ENCODE data around the gene FAM227B.

Gene FAM227B

DNA sequence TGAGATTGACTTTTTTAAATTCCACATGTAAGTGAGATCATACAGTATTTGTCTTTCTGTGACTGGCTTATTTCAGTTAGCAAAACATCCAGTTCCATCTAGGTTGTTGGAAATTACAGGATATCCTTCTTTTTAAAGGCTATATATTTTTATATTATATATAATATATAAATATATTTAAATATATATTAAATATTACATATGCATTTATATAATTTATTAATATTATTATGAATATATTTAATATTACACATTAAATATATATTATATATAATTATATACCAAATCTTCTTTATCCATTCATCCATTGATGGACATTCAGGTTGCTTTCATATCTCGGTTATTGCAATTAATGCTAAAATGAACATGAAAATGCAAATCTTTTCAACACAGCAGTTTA, 49.9 kb downstream of the FAM227B start:
- Histone ChIP-seq H2AFZ (ENCODE audit: low read length) (no peak overlapping the region), H4K20me1 (ENCODE audit: insufficient read depth, low read length, poor library complexity, severe bottlenecking) (no peaks in the 10 kb centered on the region), H3K4me1 (ENCODE audit: insufficient read depth, low read length, poor library complexity, severe bottlenecking) (peaks cover 10% of the 10 kb centered on the region), H3K79me2 (ENCODE audit: insufficient read depth, low read length) (no peaks in the 10 kb centered on the region), H3K9me2 (replicated peaks; ENCODE audit: low read depth, low read length) (no peaks in the 10 kb centered on the region), H3K4me3 (ENCODE audit: low read length, poor library complexity, severe bottlenecking) (no peak overlapping the region), H3K27me3 (ENCODE audit: insufficient read depth, low read length, poor library complexity, severe bottlenecking) (no peaks in the 10 kb centered on the region), H3K36me3 (ENCODE audit: insufficient read depth, low read length) (0 out of 2 replicates have a peak, but pooled peaks cover 4% of the 10 kb centered on the region), H3K4me2 (ENCODE audit: low read depth, low read length, poor library complexity, severe bottlenecking) (peak overlapping the region; percentile 32), H3K9me3 (ENCODE audit: insufficient read depth, low read depth, low read length) (no peaks in the 10 kb centered on the region), H3K9ac (ENCODE audit: low read depth, low read length, poor library complexity, severe bottlenecking) (no peak overlapping the region), H3F3A (ENCODE audit: low read depth) (peaks cover 7% of the 10 kb centered on the region; the same call in 1 of the 2 replicates)
- TF ChIP-seq EZH2phosphoT487 (IDR thresholded peaks at IDR 0.05; ENCODE audit: borderline replicate concordance), result no peak

DNA sequence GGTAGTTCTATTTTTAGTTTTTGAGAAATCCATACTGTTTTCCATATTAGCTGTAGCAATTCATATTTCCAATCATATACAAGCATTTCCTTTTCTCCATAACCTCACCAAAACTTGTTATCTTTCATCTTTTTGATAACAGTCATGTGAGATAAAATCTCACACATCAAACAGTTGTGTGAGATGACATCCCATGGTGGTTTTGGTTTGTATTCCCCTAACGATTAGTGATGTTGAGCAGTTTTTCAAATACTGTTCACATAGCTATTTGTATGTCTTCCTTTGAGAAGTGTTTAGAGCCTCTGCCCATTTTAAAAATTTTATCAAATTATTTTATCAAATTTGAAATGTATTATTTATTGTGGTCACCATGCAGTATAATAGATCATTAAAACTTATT, 50.4 kb downstream of the FAM227B start:
- no peak for TF ChIP-seq EZH2phosphoT487 (IDR thresholded peaks at IDR 0.05; ENCODE audit: borderline replicate concordance)
- TF ChIP-seq, protein P1, sequence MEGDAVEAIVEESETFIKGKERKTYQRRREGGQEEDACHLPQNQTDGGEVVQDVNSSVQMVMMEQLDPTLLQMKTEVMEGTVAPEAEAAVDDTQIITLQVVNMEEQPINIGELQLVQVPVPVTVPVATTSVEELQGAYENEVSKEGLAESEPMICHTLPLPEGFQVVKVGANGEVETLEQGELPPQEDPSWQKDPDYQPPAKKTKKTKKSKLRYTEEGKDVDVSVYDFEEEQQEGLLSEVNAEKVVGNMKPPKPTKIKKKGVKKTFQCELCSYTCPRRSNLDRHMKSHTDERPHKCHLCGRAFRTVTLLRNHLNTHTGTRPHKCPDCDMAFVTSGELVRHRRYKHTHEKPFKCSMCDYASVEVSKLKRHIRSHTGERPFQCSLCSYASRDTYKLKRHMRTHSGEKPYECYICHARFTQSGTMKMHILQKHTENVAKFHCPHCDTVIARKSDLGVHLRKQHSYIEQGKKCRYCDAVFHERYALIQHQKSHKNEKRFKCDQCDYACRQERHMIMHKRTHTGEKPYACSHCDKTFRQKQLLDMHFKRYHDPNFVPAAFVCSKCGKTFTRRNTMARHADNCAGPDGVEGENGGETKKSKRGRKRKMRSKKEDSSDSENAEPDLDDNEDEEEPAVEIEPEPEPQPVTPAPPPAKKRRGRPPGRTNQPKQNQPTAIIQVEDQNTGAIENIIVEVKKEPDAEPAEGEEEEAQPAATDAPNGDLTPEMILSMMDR (conservative IDR thresholded peaks at IDR 0.05; ENCODE audit: low read length), result no peak
- Histone ChIP-seq H3K9me2 (replicated peaks; ENCODE audit: low read depth, low read length) (no peaks in the 10 kb centered on the region), H3K9me3 (ENCODE audit: insufficient read depth, low read depth, low read length) (no peaks in the 10 kb centered on the region), H2AFZ (ENCODE audit: low read length) (no peak overlapping the region), H3K9ac (ENCODE audit: low read depth, low read length, poor library complexity, severe bottlenecking) (no peak overlapping the region), H3K4me1 (ENCODE audit: insufficient read depth, low read length, poor library complexity, severe bottlenecking) (peaks cover 10% of the 10 kb centered on the region), H3K4me2 (ENCODE audit: low read depth, low read length, poor library complexity, severe bottlenecking) (peak overlapping the region; percentile 32), H3K79me2 (ENCODE audit: insufficient read depth, low read length) (no peaks in the 10 kb centered on the region), H4K20me1 (ENCODE audit: insufficient read depth, low read length, poor library complexity, severe bottlenecking) (no peaks in the 10 kb centered on the region), H3F3A (ENCODE audit: low read depth) (peaks cover 7% of the 10 kb centered on the region; the same call in 1 of the 2 replicates), H3K4me3 (ENCODE audit: low read length, poor library complexity, severe bottlenecking) (no peak overlapping the region), H3K27me3 (ENCODE audit: insufficient read depth, low read length, poor library complexity, severe bottlenecking) (no peaks in the 10 kb centered on the region), H3K36me3 (ENCODE audit: insufficient read depth, low read length) (0 out of 2 replicates have a peak, but pooled peaks cover 4% of the 10 kb centered on the region)

DNA sequence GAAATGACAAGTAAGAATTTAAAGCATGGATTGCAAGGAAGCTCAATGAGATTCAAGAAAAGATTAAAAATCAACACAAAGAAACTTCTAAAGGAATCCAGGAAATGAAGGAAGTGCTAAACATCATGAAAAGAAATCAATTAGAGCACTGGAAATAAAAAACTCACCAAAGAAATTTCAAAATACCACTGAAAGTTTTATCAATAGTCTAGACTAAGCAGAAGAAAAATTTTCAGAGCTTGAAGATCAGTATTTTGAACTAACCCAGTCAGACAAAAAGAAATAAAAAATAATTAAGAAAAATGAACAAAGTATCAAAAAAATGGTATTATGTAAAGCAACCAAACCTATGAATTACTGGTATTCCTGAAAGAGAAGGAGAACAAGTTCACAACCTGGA, 60.6 kb downstream of the FAM227B start:
- Histone ChIP-seq H3K4me1 (ENCODE audit: insufficient read depth, low read length, poor library complexity, severe bottlenecking) (no peaks in the 10 kb centered on the region), H4K20me1 (ENCODE audit: insufficient read depth, low read length, poor library complexity, severe bottlenecking) (no peaks in the 10 kb centered on the region), H3F3A (ENCODE audit: low read depth) (no peaks in the 10 kb centered on the region), H3K36me3 (ENCODE audit: insufficient read depth, low read length) (no peaks in the 10 kb centered on the region), H3K9me3 (ENCODE audit: insufficient read depth, low read depth, low read length) (peaks cover 25% of the 10 kb centered on the region; the same call in 1 of the 2 replicates), H2AFZ (ENCODE audit: low read length) (no peak overlapping the region), H3K27me3 (ENCODE audit: insufficient read depth, low read length, poor library complexity, severe bottlenecking) (no peaks in the 10 kb centered on the region), H3K4me2 (ENCODE audit: low read depth, low read length, poor library complexity, severe bottlenecking) (no peak overlapping the region), H3K4me3 (ENCODE audit: low read length, poor library complexity, severe bottlenecking) (no peak overlapping the region), H3K79me2 (ENCODE audit: insufficient read depth, low read length) (no peaks in the 10 kb centered on the region), H3K9ac (ENCODE audit: low read depth, low read length, poor library complexity, severe bottlenecking) (no peak overlapping the region), H3K9me2 (replicated peaks; ENCODE audit: low read depth, low read length) (no peaks in the 10 kb centered on the region)
- TF ChIP-seq EZH2phosphoT487 (IDR thresholded peaks at IDR 0.05; ENCODE audit: borderline replicate concordance), result no peak
- TF ChIP-seq, protein P1 (conservative IDR thresholded peaks at IDR 0.05; ENCODE audit: low read length), result no peak

DNA sequence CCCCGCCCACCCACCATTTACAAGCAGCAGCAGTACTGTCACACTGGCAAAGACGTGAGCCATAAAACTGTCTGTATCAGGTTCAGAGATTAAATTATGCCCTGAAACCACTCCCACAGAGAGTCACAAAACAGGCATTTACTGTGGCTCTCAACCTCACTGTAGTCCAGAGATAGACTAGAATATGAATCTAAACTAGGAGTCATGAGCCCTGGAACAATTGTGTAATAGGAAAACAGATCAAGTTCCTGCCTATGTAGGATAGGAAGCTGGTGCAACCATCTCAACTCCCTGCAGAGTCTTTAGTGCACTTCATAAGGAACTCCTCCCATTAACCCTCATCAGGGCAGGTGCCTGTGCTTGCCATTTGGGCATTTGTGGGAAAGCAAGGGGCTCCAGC, 61.7 kb downstream of the FAM227B start:
- Histone ChIP-seq H2AFZ (ENCODE audit: low read length) (no peak overlapping the region), H3K4me3 (ENCODE audit: low read length, poor library complexity, severe bottlenecking) (no peak overlapping the region), H3K79me2 (ENCODE audit: insufficient read depth, low read length) (no peaks in the 10 kb centered on the region), H3K9me3 (ENCODE audit: insufficient read depth, low read depth, low read length) (peaks cover 22% of the 10 kb centered on the region; the same call in 1 of the 2 replicates), H3K36me3 (ENCODE audit: insufficient read depth, low read length) (no peaks in the 10 kb centered on the region), H4K20me1 (ENCODE audit: insufficient read depth, low read length, poor library complexity, severe bottlenecking) (no peaks in the 10 kb centered on the region), H3K4me2 (ENCODE audit: low read depth, low read length, poor library complexity, severe bottlenecking) (no peak overlapping the region), H3K27me3 (ENCODE audit: insufficient read depth, low read length, poor library complexity, severe bottlenecking) (no peaks in the 10 kb centered on the region), H3K4me1 (ENCODE audit: insufficient read depth, low read length, poor library complexity, severe bottlenecking) (no peaks in the 10 kb centered on the region), H3F3A (ENCODE audit: low read depth) (no peaks in the 10 kb centered on the region), H3K9me2 (replicated peaks; ENCODE audit: low read depth, low read length) (no peaks in the 10 kb centered on the region), H3K9ac (ENCODE audit: low read depth, low read length, poor library complexity, severe bottlenecking) (no peak overlapping the region)
- TF ChIP-seq, protein P1 (conservative IDR thresholded peaks at IDR 0.05; ENCODE audit: low read length), result no peak
- no peak for TF ChIP-seq EZH2phosphoT487 (IDR thresholded peaks at IDR 0.05; ENCODE audit: borderline replicate concordance)

Measured in Loucy (cell line).